GM12891 (cell line): ENCODE results near the gene MAP2K5.

Experiments used
- POLR2A ChIP-seq: IDR thresholded peaks from 2 replicates; pipeline ENCODE4 v1.6.1; 2011; ENCODE audit warnings: low read depth, low read length, control low read depth
- POLR2AphosphoS5 ChIP-seq: IDR thresholded peaks from 2 replicates; pipeline ENCODE4 v1.6.1; 2011; ENCODE audit warnings: low read depth, low read length, control low read depth

GRCh38 chr15:67744331-67745072 lies 202.0 kb downstream of the MAP2K5 start:
- TF ChIP-seq POLR2A, result no peak
- no peak for TF ChIP-seq POLR2AphosphoS5
